Prostate gland (tissue), 2 donors: ENCODE data around the gene CTBP2.

Source experiments
- CTCF ChIP-seq, 4 experiments: fragments of 200-600 bp in 2 of 4; fragments of 450-650 bp in 2 of 4; sonication (generic) in 2 of 4; IDR thresholded peaks; 1 replicate in 3 of 4; 2 replicates in 1 of 4; pipeline ENCODE4 v1.5.1; 2016 to 2019; ENCODE audit warnings: antibody characterized with exemption in 4 of 4, mild to moderate bottlenecking in 2 of 4, moderate library complexity in 2 of 4
- POLR2A ChIP-seq: fragments of 450-650 bp; IDR thresholded peaks from one replicate; pipeline ENCODE4 v1.6.1; 2016; ENCODE audit warnings: antibody characterized with exemption, mild to moderate bottlenecking
- POLR2AphosphoS5 ChIP-seq: sonication (generic); formaldehyde crosslinking; IDR thresholded peaks from one replicate; pipeline ENCODE4 v1.6.1; 2017; ENCODE audit warnings: antibody characterized with exemption

- TF ChIP-seq CTCF (IDR thresholded peaks at IDR 0.05) (no peak), POLR2A (no peak), POLR2AphosphoS5 (peak; percentile 29)
These were observed 153.4 kb downstream of the CTBP2 start for GRCh38 chr10:125006921-125007426.
